Ectodermal cell (in vitro differentiated cells): ENCODE measurements around the gene C1orf159.
"Not testable (repeated sequence)": the region's sequence is repeated elsewhere in the genome, so short reads cannot be mapped to it uniquely, and the experiment has no call there.

Experiments used
- H3K27ac ChIP-seq: 2 replicates; pipeline ENCODE4 v1.7.0; 2013; ENCODE audit warnings: mild to moderate bottlenecking, low read depth, low read length; ENCODE audit not compliant: insufficient read depth, poor library complexity, severe bottlenecking
- H3K27me3 ChIP-seq: 2 replicates; pipeline ENCODE4 v1.7.0; 2013; ENCODE audit warnings: mild to moderate bottlenecking, low read length; ENCODE audit not compliant: insufficient read depth, control insufficient read depth, poor library complexity, severe bottlenecking
- H3K36me3 ChIP-seq: one replicate; pipeline ENCODE4 v1.7.0; 2013; ENCODE audit warnings: low read length; ENCODE audit not compliant: control insufficient read depth, insufficient read depth
- H3K4me1 ChIP-seq: one replicate; pipeline ENCODE4 v1.7.0; 2013; ENCODE audit warnings: low read length; ENCODE audit not compliant: control insufficient read depth, insufficient read depth
- H3K4me3 ChIP-seq: 2 replicates; pipeline ENCODE4 v1.7.0; 2013; ENCODE audit warnings: low read depth, low read length, control low read depth; ENCODE audit not compliant: insufficient read depth
- H3K9me3 ChIP-seq: 2 replicates; pipeline ENCODE4 v1.7.0; 2013; ENCODE audit warnings: mild to moderate bottlenecking, low read length, moderate library complexity; ENCODE audit not compliant: control insufficient read depth
- WGBS, 2 experiments: methylation state at CpG; one replicate each; pipeline ENCODE4 v1.1.7; 2013; ENCODE audit warnings: missing lambda C conversion rate in 2 of 2; 5-methylcytosine and 5-hydroxymethylcytosine counted together

Gene C1orf159

DNA sequence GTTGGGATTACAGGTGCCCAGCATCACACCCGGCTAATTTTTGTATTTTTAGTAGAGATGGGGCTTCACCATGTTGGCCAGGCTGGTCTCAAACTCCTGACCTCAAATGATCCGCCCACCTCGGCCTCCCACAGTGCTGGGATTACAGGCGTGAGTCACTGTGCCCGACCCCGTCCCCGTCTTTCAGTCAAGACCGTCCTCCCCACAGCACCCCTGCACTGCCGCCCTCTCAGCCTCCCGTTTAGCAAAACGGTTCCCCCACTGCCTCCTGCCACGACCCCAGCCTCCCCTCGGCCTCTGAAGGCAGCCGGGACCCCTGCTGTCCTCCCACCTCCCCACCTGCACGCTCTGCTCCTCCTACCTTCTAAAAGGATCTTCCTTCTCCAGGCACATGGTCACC, 26.5 kb upstream of the C1orf159 start:
- not testable (repeated sequence) for H3K36me3 ChIP-seq, H3K27me3 ChIP-seq, H3K4me1 ChIP-seq, H3K9me3 ChIP-seq, H3K4me3 ChIP-seq, H3K27ac ChIP-seq
- WGBS, 2 experiments = 56 to 57% methylated on average over 15 of the region's 15 CpGs

DNA sequence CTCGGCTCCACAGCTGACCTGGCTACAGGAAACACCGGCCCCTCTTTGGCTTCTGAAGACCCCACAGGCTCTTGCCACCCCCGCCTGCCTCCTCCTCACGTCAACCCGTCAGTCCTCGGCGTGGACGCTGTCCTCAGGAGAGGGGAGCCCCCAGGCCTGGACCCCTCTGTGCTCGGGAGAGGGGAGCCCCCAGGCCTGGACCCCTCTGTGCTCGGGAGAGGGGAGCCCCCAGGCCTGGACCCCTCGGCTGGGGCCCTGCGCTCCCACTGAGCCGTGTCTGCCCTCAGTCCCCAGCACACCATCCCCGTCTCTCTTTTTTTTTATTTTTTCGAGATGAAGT, 26.0 kb upstream of the C1orf159 start:
- Histone ChIP-seq H3K4me3 (no peak overlapping the region), H3K4me1 (no peaks in the 10 kb centered on the region), H3K27me3 (peaks cover 12% of the 10 kb centered on the region), H3K27ac (no peak overlapping the region), H3K36me3 (no peaks in the 10 kb centered on the region), H3K9me3 (no peaks in the 10 kb centered on the region)
- WGBS, 2 experiments = 82 to 88% methylated on average over 15 of the region's 15 CpGs

DNA sequence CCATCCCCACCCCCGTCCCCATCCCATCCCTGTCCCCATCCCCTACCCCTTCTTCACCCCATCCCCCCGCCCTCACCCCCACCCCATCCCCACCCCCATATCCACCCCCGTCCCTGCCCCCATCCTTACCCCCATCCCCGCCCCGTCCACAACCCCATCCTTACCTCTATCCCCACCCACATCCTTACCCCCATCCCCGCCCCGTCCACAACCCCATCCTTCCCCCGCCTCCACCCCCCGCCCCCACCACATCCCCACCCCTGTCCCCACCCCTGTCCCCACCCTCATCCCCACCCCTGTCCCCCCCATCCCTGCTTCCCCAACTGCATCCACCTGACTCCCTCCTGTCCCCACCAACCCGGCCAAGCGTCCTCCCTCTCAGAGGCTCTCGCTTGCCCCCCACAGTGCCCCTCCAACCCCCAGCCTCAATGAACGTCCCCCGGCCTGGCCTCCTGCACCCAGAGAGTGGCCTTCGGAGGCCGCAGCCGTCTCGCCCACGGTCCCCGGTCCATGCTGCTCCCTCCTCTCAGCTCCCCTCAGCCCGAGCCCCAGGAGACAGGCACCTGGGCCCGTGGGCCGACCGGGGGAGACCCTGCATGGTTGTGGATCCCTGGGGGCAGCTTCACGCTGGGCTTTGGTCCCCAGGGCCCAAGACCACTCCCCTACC, 25.5 kb upstream of the C1orf159 start:
- WGBS, 2 experiments = 75 to 79% methylated on average over 16 of the region's 25 CpGs
- no peaks in the 10 kb centered on the region for H3K9me3 ChIP-seq
- H3K27ac ChIP-seq = no peak overlapping the region
- no peak overlapping the region for H3K4me3 ChIP-seq
- H3K36me3 ChIP-seq = no peaks in the 10 kb centered on the region
- H3K27me3 ChIP-seq = peaks cover 16% of the 10 kb centered on the region
- peaks cover under 1% of the 10 kb centered on the region for H3K4me1 ChIP-seq

DNA sequence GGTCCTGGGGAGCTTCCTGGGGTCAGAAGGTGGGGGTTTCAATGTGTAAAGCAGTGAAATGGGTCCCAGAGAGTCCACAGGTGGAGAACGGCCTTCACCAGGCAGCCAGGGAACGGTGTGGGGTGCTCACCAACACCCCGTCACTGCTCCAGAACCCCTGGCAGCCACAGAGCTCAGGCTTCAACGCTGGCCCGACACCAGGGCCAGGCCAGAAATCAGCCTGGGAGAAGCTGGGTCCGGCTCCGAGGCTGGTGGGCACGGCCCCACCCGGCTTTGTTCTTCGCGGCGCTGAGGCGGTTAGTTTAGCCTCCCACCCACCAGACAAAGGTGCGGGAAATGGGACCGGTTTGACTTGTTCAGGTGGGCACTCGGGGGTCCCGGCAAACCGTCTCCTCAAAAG, 24.8 kb upstream of the C1orf159 start:
- H3K4me3 ChIP-seq = no peak overlapping the region
- WGBS, 2 experiments = 86 to 89% methylated on average over 18 of the region's 18 CpGs

DNA sequence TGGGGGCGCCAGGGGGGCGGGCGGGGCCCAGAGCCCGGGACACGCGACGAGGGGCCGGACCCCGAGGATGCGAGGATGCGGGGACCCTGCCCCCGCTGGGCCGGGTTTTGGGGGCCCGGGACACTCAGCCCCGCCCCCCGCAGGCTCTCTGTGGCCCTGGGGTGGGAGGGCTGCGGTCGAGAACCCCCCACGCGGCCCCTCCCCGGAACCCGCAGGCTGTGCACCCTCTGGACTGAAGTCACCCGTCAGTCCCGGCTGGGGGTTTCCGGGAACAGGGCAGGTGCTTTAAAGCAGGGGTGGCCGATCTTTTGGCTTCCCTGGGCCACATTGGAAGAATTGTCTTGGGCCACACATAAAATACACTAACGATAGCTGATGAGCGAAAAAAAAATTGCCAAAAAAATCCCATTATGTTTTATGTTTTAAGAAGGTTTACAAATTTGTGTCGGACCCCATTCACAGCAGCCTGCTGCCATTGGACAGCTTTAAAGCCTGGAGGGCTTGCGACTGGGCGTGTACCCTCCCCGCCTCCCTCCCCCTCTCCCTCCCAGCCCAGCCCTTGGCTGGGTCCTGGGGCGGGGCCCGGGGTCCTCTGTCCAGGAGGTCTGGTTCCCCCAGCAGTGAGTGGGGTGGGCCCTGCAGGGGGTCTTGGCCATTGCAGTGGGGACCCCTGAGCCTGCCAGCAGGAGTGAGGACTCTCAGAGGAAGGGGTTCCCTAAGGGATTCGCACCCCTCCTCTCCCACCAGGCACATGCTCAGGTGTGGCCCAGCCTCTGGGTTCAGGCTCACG, 21.6 kb upstream of the C1orf159 start:
- Histone ChIP-seq H3K36me3 (no peaks in the 10 kb centered on the region), H3K4me1 (peaks cover 6% of the 10 kb centered on the region), H3K27ac (no peak overlapping the region), H3K4me3 (no peak overlapping the region), H3K27me3 (peaks cover 20% of the 10 kb centered on the region), H3K9me3 (no peaks in the 10 kb centered on the region)
- 63 to 67% methylated on average over 33 to 35 of the region's 36 CpGs for WGBS, 2 experiments

More for the DNA sequence above, 24.8 kb upstream of the C1orf159 start:
- peaks cover 20% of the 10 kb centered on the region for H3K27me3 ChIP-seq
- H3K27ac ChIP-seq = no peak overlapping the region
- H3K4me1 ChIP-seq = peaks cover 6% of the 10 kb centered on the region
- no peaks in the 10 kb centered on the region for H3K9me3 ChIP-seq
- no peaks in the 10 kb centered on the region for H3K36me3 ChIP-seq

DNA sequence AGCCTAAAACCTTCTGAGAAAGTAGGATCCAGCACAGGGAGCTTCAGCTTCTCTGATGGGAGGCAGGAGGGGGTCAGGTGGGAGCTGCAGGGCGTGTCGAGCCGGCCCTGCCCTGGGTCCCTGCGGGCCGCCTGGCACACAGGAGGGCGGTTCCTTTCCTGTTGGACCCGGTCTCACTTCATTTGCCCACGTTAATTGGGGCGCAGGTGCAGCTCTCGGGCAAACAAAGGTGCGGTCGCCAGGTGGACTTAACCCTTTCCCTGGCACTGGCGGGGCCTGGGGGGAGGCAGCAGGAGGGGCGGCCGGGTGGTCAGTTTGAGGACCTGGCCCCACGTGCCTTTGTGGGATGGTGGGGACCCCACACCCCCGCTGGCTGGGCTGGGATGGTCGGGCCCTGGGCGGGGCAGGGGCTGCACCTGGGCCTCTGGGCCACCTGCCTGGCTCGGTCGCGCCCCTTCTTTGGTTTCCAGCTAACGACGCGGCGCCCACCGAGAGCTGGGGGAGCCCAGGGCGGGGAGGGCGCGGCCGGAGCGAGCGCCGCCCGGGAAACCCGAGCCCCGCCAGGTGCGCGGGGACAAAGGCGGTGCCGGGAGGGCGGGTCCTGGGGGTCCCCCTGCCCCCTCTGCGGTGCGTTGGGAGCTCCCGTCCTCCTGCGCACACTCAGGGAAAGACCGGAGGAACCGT, 20.8 kb upstream of the C1orf159 start:
- Histone ChIP-seq H3K4me3 (no peak overlapping the region), H3K27ac (no peak overlapping the region), H3K9me3 (no peaks in the 10 kb centered on the region), H3K36me3 (no peaks in the 10 kb centered on the region), H3K4me1 (peaks cover 6% of the 10 kb centered on the region), H3K27me3 (peaks cover 20% of the 10 kb centered on the region)
- 55 to 65% methylated on average over 48 of the region's 48 CpGs for WGBS, 2 experiments

DNA sequence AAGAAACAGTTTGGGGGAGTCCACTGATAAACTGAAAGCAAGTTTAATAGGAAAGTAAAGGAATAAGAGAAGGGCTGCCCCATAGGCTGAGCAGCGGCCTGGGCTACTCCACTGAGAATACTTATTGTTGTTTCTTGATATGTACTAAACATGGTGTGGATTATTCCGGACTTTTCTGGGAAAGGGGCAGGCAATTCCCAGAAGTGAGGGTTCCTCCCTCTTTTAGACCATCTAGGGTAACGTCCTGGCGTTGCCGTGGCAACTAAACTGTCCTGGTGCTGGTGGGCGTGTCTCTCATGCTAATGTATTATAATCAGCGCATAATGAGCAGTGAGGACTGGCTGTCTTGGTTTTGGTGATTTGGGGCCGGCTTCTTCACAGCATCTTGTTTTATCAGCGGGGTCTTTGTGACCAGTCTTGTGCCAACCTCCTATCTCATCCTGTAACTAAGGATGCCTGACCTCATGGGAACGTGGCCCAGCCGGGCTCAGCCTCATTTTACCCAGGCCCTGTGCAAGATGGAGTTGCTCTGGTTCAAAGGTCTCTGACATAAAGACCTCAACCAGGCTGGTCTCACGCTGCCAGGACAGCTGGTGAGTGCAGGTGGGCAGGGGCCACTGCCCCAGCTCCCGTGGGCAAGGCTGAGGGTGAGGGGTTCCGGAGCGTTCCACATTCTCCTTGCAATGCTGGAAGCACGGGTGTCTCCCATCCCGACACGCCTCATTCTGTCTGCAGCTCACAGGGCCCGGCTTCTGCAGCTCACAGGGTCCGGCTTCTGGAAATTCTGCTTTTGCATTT, 19.6 kb upstream of the C1orf159 start:
- Histone ChIP-seq H3K27ac (no peak overlapping the region), H3K27me3 (peaks cover 20% of the 10 kb centered on the region), H3K9me3 (no peaks in the 10 kb centered on the region), H3K36me3 (no peaks in the 10 kb centered on the region), H3K4me1 (peaks cover 6% of the 10 kb centered on the region), H3K4me3 (no peak overlapping the region)
- WGBS, 2 experiments = 92 to 93% methylated on average over 20 of the region's 20 CpGs

DNA sequence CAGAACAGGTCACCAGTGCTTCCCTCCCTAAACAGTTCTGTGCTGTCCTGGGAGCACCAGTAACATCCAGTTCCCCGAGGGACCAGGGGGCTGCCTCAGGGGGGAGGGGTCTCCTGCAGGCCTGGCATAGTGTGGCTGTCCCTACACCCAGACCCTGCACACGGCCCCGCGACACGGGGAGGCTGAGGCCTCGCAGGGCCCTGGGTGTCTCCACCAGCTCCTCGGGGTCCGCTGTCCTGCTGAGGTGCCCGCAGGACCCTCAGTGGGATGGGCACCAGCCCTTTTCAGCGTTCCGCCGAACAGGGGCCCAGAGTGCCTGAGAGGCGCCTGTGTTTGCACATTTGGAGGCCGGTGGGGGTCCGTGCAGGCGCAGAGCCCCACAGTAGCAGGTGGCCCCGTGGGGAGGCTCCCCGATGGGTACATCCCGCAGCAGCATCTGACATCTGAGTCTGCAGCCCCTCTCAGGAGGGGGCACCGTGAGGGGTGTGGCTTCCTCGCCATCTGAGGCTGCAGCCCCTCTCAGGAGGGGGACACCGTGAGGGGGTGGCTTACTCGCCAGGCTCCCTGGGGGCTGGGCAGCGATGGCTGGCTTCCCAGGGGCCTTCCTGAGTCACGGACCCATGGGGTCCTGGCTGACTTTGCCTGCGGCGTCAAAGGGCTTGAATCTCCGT, 18.5 kb upstream of the C1orf159 start:
- Histone ChIP-seq H3K4me1 (peaks cover 6% of the 10 kb centered on the region), H3K27me3 (peaks cover 20% of the 10 kb centered on the region), H3K4me3 (no peak overlapping the region), H3K9me3 (no peaks in the 10 kb centered on the region), H3K27ac (no peak overlapping the region), H3K36me3 (no peaks in the 10 kb centered on the region)
- 92 to 93% methylated on average over 28 of the region's 28 CpGs for WGBS, 2 experiments

DNA sequence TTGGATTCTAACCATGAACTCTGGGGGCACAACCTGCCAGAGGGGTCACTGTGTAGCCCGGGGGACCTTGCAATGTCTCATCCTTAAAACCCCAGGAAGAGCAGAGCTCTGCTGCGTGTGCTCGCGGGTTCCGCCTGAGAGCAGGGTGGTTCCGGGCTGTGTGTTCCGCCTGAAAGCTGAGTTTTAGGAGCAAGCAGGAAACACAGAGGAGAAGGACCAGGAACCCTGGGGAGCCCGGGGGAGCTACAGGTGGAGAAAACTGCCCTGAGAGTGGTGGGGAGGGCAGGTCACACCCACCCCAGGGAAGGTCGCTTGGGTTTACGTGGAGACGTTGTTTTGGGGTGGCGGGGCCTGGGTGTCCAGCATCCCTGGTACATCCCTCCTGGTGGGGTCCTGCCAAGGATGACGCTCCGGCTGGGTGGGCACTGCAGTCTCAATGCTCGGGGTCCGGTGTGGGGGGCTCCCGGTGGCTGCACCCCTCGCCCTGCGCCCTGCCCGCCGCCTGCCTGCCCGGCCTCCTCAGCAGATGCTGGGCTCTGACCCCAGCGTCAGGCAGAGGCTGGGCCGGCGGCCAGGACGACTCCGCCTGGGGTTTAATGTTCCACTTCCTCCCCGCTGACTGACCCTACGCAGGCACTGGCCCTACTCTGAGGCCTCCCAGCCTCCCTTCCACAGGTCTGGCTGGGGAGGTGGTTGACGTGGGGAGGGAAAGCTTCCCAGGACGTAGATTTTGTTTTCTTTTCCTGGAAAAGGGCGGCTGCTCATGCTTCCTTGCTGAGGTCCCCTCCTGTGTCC, 17.3 kb upstream of the C1orf159 start:
- peaks cover 6% of the 10 kb centered on the region for H3K4me1 ChIP-seq
- WGBS, 2 experiments = 89 to 91% methylated on average over 32 of the region's 32 CpGs
- no peaks in the 10 kb centered on the region for H3K36me3 ChIP-seq
- peaks cover 20% of the 10 kb centered on the region for H3K27me3 ChIP-seq
- no peak overlapping the region for H3K4me3 ChIP-seq
- H3K9me3 ChIP-seq = no peaks in the 10 kb centered on the region
- H3K27ac ChIP-seq = no peak overlapping the region
